H1 (cell line): ENCODE results near the gene SH2D5. TPM values are rescaled to one million over a fixed set of nuclear protein-coding genes. Genes with fewer than 3 reads are reported as not detected.

ENCODE experiments used
- CTCF ChIA-PET: fragments of 300-600 bp; sonication (Branson Sonifier 250); formaldehyde crosslinking; loops from one replicate; lab custom pipeline; 2021; ENCODE audit not compliant: partially characterized antibody; lab: Charles Lee
- POLR2A ChIA-PET: fragments of 300-600 bp; sonication (Branson Sonifier 250); formaldehyde crosslinking; loops from one replicate; lab custom pipeline; 2021; ENCODE audit warnings: inconsistent platforms; ENCODE audit not compliant: partially characterized antibody; lab: Charles Lee
- DNase-seq, 2 experiments: peaks; one replicate each; pipeline versions ENCODE4 v3.0.0 to v3.0.0-alpha.2; 2010 to 2022; ENCODE audit warnings: low spot score in 2 of 2, low read depth in 1 of 2, mixed read lengths in 1 of 2
- FAIRE-seq: peaks from 2 replicates; lab custom pipeline; 2011; peaks lifted over from hg19 to GRCh38; lab: Jason Lieb, UNC
- H2AFZ ChIP-seq: 2 replicates; pipeline ENCODE4 v1.8.1; 2012; ENCODE audit warnings: low read length, inconsistent platforms
- H2AK5ac ChIP-seq: 2 replicates; pipeline ENCODE4 v1.6.1; 2013; ENCODE audit warnings: low read depth, low read length
- H2BK120ac ChIP-seq: replicated peaks from 2 replicates; pipeline ENCODE3; 2013; ENCODE audit warnings: low read depth, low read length, inconsistent platforms
- H2BK12ac ChIP-seq: 2 replicates; pipeline ENCODE4 v1.6.1; 2013; ENCODE audit warnings: low read depth, low read length
- H2BK15ac ChIP-seq: 2 replicates; pipeline ENCODE4 v1.6.1; 2013; ENCODE audit warnings: low read length
- H2BK20ac ChIP-seq: 2 replicates; pipeline ENCODE4 v1.6.1; 2013; ENCODE audit warnings: low read length
- H2BK5ac ChIP-seq: 2 replicates; pipeline ENCODE4 v1.6.1; 2013; ENCODE audit warnings: low read depth, low read length
- H3K14ac ChIP-seq: 2 replicates; pipeline ENCODE4 v1.6.1; 2013; ENCODE audit warnings: inconsistent platforms; ENCODE audit not compliant: insufficient read length
- H3K18ac ChIP-seq: 2 replicates; pipeline ENCODE4 v1.6.1; 2013; ENCODE audit warnings: low read length; ENCODE audit errors: extremely low read depth
- H3K23ac ChIP-seq: 2 replicates; pipeline ENCODE4 v1.6.1; 2013; ENCODE audit warnings: inconsistent platforms; ENCODE audit not compliant: insufficient read length
- H3K23me2 ChIP-seq: 2 replicates; pipeline ENCODE4 v1.6.1; 2013; ENCODE audit warnings: low read depth, low read length
- H3K27ac ChIP-seq: 2 replicates; pipeline ENCODE4 v1.6.1; 2011; ENCODE audit warnings: low read depth, low read length, inconsistent platforms
- H3K27me3 ChIP-seq, 4 experiments: replicated peaks in 1 of 4; 1 replicate in 1 of 4; 2 replicates in 3 of 4; pipeline versions ENCODE4 v1.6.1 to v1.8.1; 2011 to 2013; ENCODE audit warnings: low read length in 3 of 4, mild to moderate bottlenecking in 3 of 4, inconsistent platforms in 2 of 4, mixed read lengths in 2 of 4, moderate library complexity in 1 of 4; ENCODE audit not compliant: control insufficient read depth in 3 of 4, insufficient read depth in 3 of 4; ENCODE audit errors: extremely low read depth in 1 of 4
- H3K36me3 ChIP-seq, 4 experiments: 2 replicates each; pipeline versions ENCODE4 v1.6.1 to v1.8.1; 2011 to 2013; ENCODE audit warnings: mild to moderate bottlenecking in 4 of 4, low read length in 3 of 4, moderate library complexity in 2 of 4, control low read depth in 1 of 4, inconsistent platforms in 1 of 4; ENCODE audit not compliant: insufficient read depth in 4 of 4, control insufficient read depth in 2 of 4
- H3K4ac ChIP-seq: replicated peaks from 2 replicates; pipeline ENCODE3; 2013; ENCODE audit warnings: low read length, low read depth, mixed read lengths, inconsistent platforms; ENCODE audit not compliant: insufficient read length
- H3K4me1 ChIP-seq, 4 experiments: replicated peaks in 1 of 4; 1 replicate in 1 of 4; 2 replicates in 3 of 4; pipeline versions ENCODE4 v1.6.1 to v1.8.1; 2011 to 2013; ENCODE audit warnings: low read length in 3 of 4, inconsistent platforms in 2 of 4, mixed read lengths in 1 of 4; ENCODE audit not compliant: insufficient read depth in 4 of 4, control insufficient read depth in 3 of 4
- H3K4me2 ChIP-seq, 2 experiments: 2 replicates each; pipeline versions ENCODE4 v1.6.1 to v1.8.1; 2011 to 2013; ENCODE audit warnings: low read depth in 2 of 2, low read length in 2 of 2, control low read depth in 1 of 2, inconsistent platforms in 1 of 2, mild to moderate bottlenecking in 1 of 2; ENCODE audit not compliant: insufficient read depth in 1 of 2
- H3K4me3 ChIP-seq, 4 experiments: fragments of 200-600, 300-600 bp in 1 of 4; sonication (generic), shearing (Covaris generic), sonication (Bioruptor Twin) in 1 of 4; 2 replicates each; pipeline versions ENCODE4 v1.5.1 to v1.8.1; 2011 to 2016; ENCODE audit warnings: low read length in 4 of 4, low read depth in 3 of 4, control low read depth in 2 of 4, inconsistent platforms in 2 of 4, mild to moderate bottlenecking in 2 of 4, mixed read lengths in 1 of 4, moderate library complexity in 1 of 4; ENCODE audit not compliant: insufficient read depth in 2 of 4; ENCODE audit errors: extremely low read depth in 1 of 4
- H3K56ac ChIP-seq: replicated peaks from 2 replicates; pipeline ENCODE3; 2013; ENCODE audit warnings: low read depth, mild to moderate bottlenecking, mixed read lengths, low read length, inconsistent platforms; ENCODE audit not compliant: insufficient read length
- H3K79me1 ChIP-seq: 2 replicates; pipeline ENCODE4 v1.6.1; 2013; ENCODE audit warnings: low read depth, low read length, control low read depth
- H3K79me2 ChIP-seq, 2 experiments: 2 replicates each; pipeline versions ENCODE4 v1.6.1 to v1.8.1; 2012 to 2013; ENCODE audit warnings: low read length in 2 of 2, mild to moderate bottlenecking in 2 of 2, inconsistent platforms in 1 of 2; ENCODE audit not compliant: insufficient read depth in 2 of 2, control insufficient read depth in 1 of 2
- H3K9ac ChIP-seq, 4 experiments: replicated peaks in 1 of 4; 1 replicate in 1 of 4; 2 replicates in 3 of 4; pipeline versions ENCODE4 v1.6.1 to v1.8.1; 2011 to 2013; ENCODE audit warnings: low read depth in 3 of 4, low read length in 3 of 4, control low read depth in 2 of 4, mild to moderate bottlenecking in 2 of 4, moderate library complexity in 2 of 4, inconsistent platforms in 1 of 4; ENCODE audit errors: extremely low read depth in 1 of 4
- H3K9me3 ChIP-seq, 2 experiments: 2 replicates each; pipeline versions ENCODE4 v1.6.1 to v1.8.1; 2012 to 2013; ENCODE audit warnings: mild to moderate bottlenecking in 2 of 2, moderate library complexity in 2 of 2, control low read depth in 1 of 2, inconsistent platforms in 1 of 2, low read depth in 1 of 2, low read length in 1 of 2, mixed read lengths in 1 of 2; ENCODE audit not compliant: insufficient read depth in 2 of 2
- H4K20me1 ChIP-seq, 2 experiments: replicated peaks in 1 of 2; 2 replicates each; pipeline versions ENCODE3 to v1.8.1; 2011 to 2013; ENCODE audit warnings: inconsistent platforms in 2 of 2, low read length in 2 of 2, mild to moderate bottlenecking in 1 of 2; ENCODE audit not compliant: insufficient read depth in 2 of 2, control insufficient read depth in 1 of 2
- H4K5ac ChIP-seq: 2 replicates; pipeline ENCODE4 v1.6.1; 2013; ENCODE audit warnings: low read length, low read depth, mixed read lengths, inconsistent platforms; ENCODE audit not compliant: insufficient read length
- H4K8ac ChIP-seq: 2 replicates; pipeline ENCODE4 v1.8.0; 2013; ENCODE audit warnings: mild to moderate bottlenecking, moderate library complexity, low read length, inconsistent platforms; ENCODE audit not compliant: insufficient read depth; ENCODE audit errors: extremely low read depth
- H4K91ac ChIP-seq: replicated peaks from 2 replicates; pipeline ENCODE3; 2013; ENCODE audit warnings: low read length, mixed read lengths, inconsistent platforms; ENCODE audit not compliant: insufficient read length
- BCL11A ChIP-seq, 2 experiments: IDR thresholded peaks; one replicate each; pipeline ENCODE4 v1.6.1; 2011; ENCODE audit warnings: low read depth in 2 of 2, low read length in 2 of 2, mild to moderate bottlenecking in 2 of 2
- GABPA ChIP-seq: IDR thresholded peaks from 2 replicates; pipeline ENCODE4 v1.6.1; 2011; ENCODE audit warnings: mild to moderate bottlenecking, low read length, moderate library complexity, borderline replicate concordance; ENCODE audit not compliant: insufficient read depth
- GTF2F1 ChIP-seq: IDR thresholded peaks from 2 replicates; pipeline ENCODE4 v1.6.1; 2012; ENCODE audit warnings: low read depth, low read length, improper control_type of control experiment, borderline replicate concordance
- HDAC2 ChIP-seq, 2 experiments: fragments of 300-600 bp in 1 of 2; sonication (generic) in 1 of 2; IDR thresholded peaks; 2 replicates each; pipeline ENCODE4 v1.6.1; 2011 to 2012; ENCODE audit warnings: low read depth in 2 of 2, low read length in 2 of 2, mild to moderate bottlenecking in 2 of 2, moderate library complexity in 2 of 2, borderline replicate concordance in 1 of 2, inconsistent platforms in 1 of 2
- HDAC6 ChIP-seq: IDR thresholded peaks from one replicate; pipeline ENCODE4 v1.7.1; 2012; ENCODE audit warnings: low read depth, mild to moderate bottlenecking, inconsistent platforms, low read length, moderate library complexity
- SIRT6 ChIP-seq: IDR thresholded peaks from one replicate; pipeline ENCODE4 v1.7.1; 2012; ENCODE audit warnings: low read length, inconsistent platforms
- SP1 ChIP-seq: IDR thresholded peaks from 2 replicates; pipeline ENCODE4 v1.6.1; 2011; ENCODE audit warnings: low read depth, low read length
- SP2 ChIP-seq: IDR thresholded peaks from 2 replicates; pipeline ENCODE4 v1.6.1; 2012; ENCODE audit warnings: mild to moderate bottlenecking, low read length, inconsistent platforms
- SRF ChIP-seq: IDR thresholded peaks from 2 replicates; pipeline ENCODE4 v1.6.1; 2011; ENCODE audit warnings: mild to moderate bottlenecking, low read depth, low read length, moderate library complexity
- WGBS, 2 experiments: shearing (Covaris generic) in 1 of 2; methylation state at CpG; one replicate each; pipeline versions ENCODE4 v1.1.6 to v1.1.7; 2013 to 2015; ENCODE audit warnings: low lambda C conversion rate in 2 of 2, mixed read lengths in 2 of 2, inconsistent platforms in 1 of 2, low coverage in 1 of 2, missing lambda C conversion rate in 1 of 2; ENCODE audit not compliant: insufficient replicate concordance in 2 of 2, insufficient coverage in 1 of 2, insufficient read length in 1 of 2; ENCODE audit errors: extremely low coverage in 1 of 2, missing lambda C conversion rate in 1 of 2; 5-methylcytosine and 5-hydroxymethylcytosine counted together
- polyA plus RNA-seq, 7 experiments: library from polyadenylated mRNA; depleted of rRNA in 3 of 7; stranded (reverse) in 5 of 7; unstranded in 2 of 7; fragments of >200 nt in 5 of 7; fragments of 200-250 nt in 2 of 7; gene quantifications; 1 replicate in 5 of 7; 2 replicates in 1 of 7; 4 replicates in 1 of 7; pipeline versions ENCODE4 v1.2.1 to v1.2.3, GENCODE V29; 2011 to 2013; ENCODE audit warnings: missing spikeins in 2 of 7, mixed read lengths in 2 of 7
- total RNA-seq: library from RNA; stranded (reverse); fragmentation: NEBNext Ultra II Directional; extraction: Animal tissue kit (Norgen Biotek cat#: 25700); gene quantifications from 2 replicates; pipeline ENCODE4 v1.2.1, GENCODE V29; 2021
- TF ChIP-seq, protein P1 (sequence below): IDR thresholded peaks from 2 replicates; pipeline ENCODE4 v1.6.1; 2012; ENCODE audit warnings: inconsistent platforms
- TF ChIP-seq, protein P2 (sequence below): IDR thresholded peaks from 2 replicates; pipeline ENCODE4 v1.6.1; 2011; ENCODE audit warnings: low read depth, mild to moderate bottlenecking, low read length; ENCODE audit not compliant: insufficient read depth

SH2D5 gene
- total and polyA plus RNA-seq, 2 of the 8 experiments (the other 6 are each of a cell fraction or from before 2014, with no cell fraction given): 13.2 to 18.4 TPM

DNA sequence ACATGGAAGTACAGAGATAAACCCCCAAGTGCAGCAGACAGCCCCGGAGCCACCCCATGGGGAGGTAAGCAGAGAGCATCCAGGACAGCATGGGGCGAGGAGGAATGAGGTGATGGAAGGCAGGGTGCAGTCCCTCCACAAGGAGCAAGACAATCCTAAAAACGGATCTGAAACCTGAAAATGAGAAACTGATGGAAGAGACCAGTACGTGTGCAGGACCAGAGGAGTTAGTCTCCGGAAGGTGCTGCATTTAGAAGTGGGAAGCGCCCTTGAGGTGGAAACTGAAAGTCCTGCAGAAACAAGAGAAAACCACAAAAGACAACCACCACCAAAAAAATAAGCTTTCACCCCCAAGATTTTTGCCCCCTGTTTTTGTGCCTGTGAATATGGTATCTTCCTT is 53.9 kb downstream of the SH2D5 start:
- H2BK5ac ChIP-seq: no peak overlapping the region
- no peak overlapping the region for H3K4me2 ChIP-seq
- H3K4me1 ChIP-seq: no peaks in the 10 kb centered on the region
- H3K9me3 ChIP-seq: no peaks in the 10 kb centered on the region
- H3K23me2 ChIP-seq: no peaks in the 10 kb centered on the region
- H3K36me3 ChIP-seq: peaks cover 0 to 7% (median 0%) of the 10 kb centered on the region in 4 experiments; a peak in 1 of 8 replicates
- no peak overlapping the region for H2AFZ ChIP-seq
- H3K79me1 ChIP-seq: no peaks in the 10 kb centered on the region
- FAIRE-seq (no peak), DNase-seq (no peak)
- H4K91ac ChIP-seq: no peak overlapping the region
- H2BK15ac ChIP-seq: no peak overlapping the region
- H3K4ac ChIP-seq: no peak overlapping the region
- H2BK12ac ChIP-seq: no peak overlapping the region
- ChIA-PET POLR2A (no interaction called here), CTCF (interaction anchor here (2.0 kb wide), 1 partner anchor 8 kb away, joined by 4 read pairs; no protein-coding TSS in a partner anchor)
- no peak overlapping the region for H3K56ac ChIP-seq
- H2BK20ac ChIP-seq: no peak overlapping the region
- H3K27ac ChIP-seq: no peak overlapping the region
- H3K9ac ChIP-seq: no peak overlapping the region
- H3K79me2 ChIP-seq: no peaks in the 10 kb centered on the region
- no peak overlapping the region for H2AK5ac ChIP-seq
- H3K14ac ChIP-seq: no peak overlapping the region
- no peak overlapping the region for H3K4me3 ChIP-seq
- H4K5ac ChIP-seq: no peak overlapping the region
- no peak for TF ChIP-seq GTF2F1
- TF ChIP-seq SRF: no peak
- TF ChIP-seq HDAC2 (IDR thresholded peaks at IDR 0.05; ENCODE audit: borderline replicate concordance in 1 of 2, low read depth in 2 of 2, low read length in 2 of 2): no peak
- no peak for TF ChIP-seq SIRT6
- no peak for TF ChIP-seq HDAC6
- TF ChIP-seq SP1: no peak
- no peak for TF ChIP-seq SP2
- TF ChIP-seq, protein P1, sequence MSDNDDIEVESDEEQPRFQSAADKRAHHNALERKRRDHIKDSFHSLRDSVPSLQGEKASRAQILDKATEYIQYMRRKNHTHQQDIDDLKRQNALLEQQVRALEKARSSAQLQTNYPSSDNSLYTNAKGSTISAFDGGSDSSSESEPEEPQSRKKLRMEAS: no peak
- TF ChIP-seq BCL11A (IDR thresholded peaks at IDR 0.05; ENCODE audit: low read depth in 2 of 2, low read length in 2 of 2): no peak
- TF ChIP-seq, protein P2, sequence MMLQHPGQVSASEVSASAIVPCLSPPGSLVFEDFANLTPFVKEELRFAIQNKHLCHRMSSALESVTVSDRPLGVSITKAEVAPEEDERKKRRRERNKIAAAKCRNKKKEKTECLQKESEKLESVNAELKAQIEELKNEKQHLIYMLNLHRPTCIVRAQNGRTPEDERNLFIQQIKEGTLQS: no peak
- TF ChIP-seq GABPA: no peak
- no peak overlapping the region for H3K23ac ChIP-seq
- H4K20me1 ChIP-seq: peaks cover 0 to 2% of the 10 kb centered on the region in 2 experiments
- H3K18ac ChIP-seq: no peak overlapping the region
- no peak overlapping the region for H2BK120ac ChIP-seq
- H4K8ac ChIP-seq: no peak overlapping the region
- WGBS, 2 experiments: 80% methylated on average over 6 of the region's 6 CpGs; no CpG with 5 or more reads in 1 of the 2 experiments
- no peaks in the 10 kb centered on the region; a peak in 1 of 7 replicates for H3K27me3 ChIP-seq
